Activated CD4-positive, alpha-beta T cell treated with anti-CD3 and anti-CD28 coated beads for 24 hours (primary cell): ENCODE results near the gene PLD1.

Experiments used
- DNase-seq, 2 donors: peaks; one replicate each; pipeline ENCODE4 v3.0.0-alpha.2; 2020; ENCODE audit warnings: low read depth in 2 of 2

The PLD1 gene

GRCh38 chr3:171792531-171792930, 17.8 kb downstream of the PLD1 start:
- no peak for DNase-seq

- no peak for DNase-seq
Measured at GRCh38 chr3:171791692-171792076, 18.6 kb downstream of the PLD1 start.

- DNase-seq: no peak
Measured at GRCh38 chr3:171790898-171791691, 19.2 kb downstream of the PLD1 start.

GRCh38 chr3:171790574-171790897, 19.7 kb downstream of the PLD1 start:
- no peak for DNase-seq

- no peak for DNase-seq
Measured at GRCh38 chr3:171789759-171790505, 20.4 kb downstream of the PLD1 start.

- no peak for DNase-seq
Measured at GRCh38 chr3:171788546-171789351, 21.5 kb downstream of the PLD1 start.

- DNase-seq: no peak
Measured at GRCh38 chr3:171786997-171787396, 23.3 kb downstream of the PLD1 start.

- DNase-seq: no peak
Measured at GRCh38 chr3:171784937-171785336, 25.3 kb downstream of the PLD1 start.

- no peak for DNase-seq
Measured at GRCh38 chr3:171784387-171784786, 25.9 kb downstream of the PLD1 start.

GRCh38 chr3:171783626-171784025, 26.7 kb downstream of the PLD1 start:
- no peak for DNase-seq

GRCh38 chr3:171783086-171783485, 27.2 kb downstream of the PLD1 start:
- no peak for DNase-seq

- no peak for DNase-seq
Measured at GRCh38 chr3:171782617-171783016, 27.7 kb downstream of the PLD1 start.

GRCh38 chr3:171781711-171782127, 28.6 kb downstream of the PLD1 start:
- no peak for DNase-seq

- DNase-seq: no peak
Measured at GRCh38 chr3:171778493-171778892, 31.8 kb downstream of the PLD1 start.

- DNase-seq: no peak
Measured at GRCh38 chr3:171777596-171777995, 32.7 kb downstream of the PLD1 start.

GRCh38 chr3:171776839-171777583, 33.3 kb downstream of the PLD1 start:
- DNase-seq: no peak

GRCh38 chr3:171776411-171776810, 33.9 kb downstream of the PLD1 start:
- DNase-seq: no peak

GRCh38 chr3:171775943-171776342, 34.3 kb downstream of the PLD1 start:
- DNase-seq: no peak

- DNase-seq: no peak
Measured at GRCh38 chr3:171774521-171774920, 35.8 kb downstream of the PLD1 start.

GRCh38 chr3:171772427-171773056, 37.7 kb downstream of the PLD1 start:
- DNase-seq: peak; percentile 27 to 30
